Thyroid gland (tissue), 4 donors: ENCODE measurements around the gene GALE. TPM values are rescaled to one million over a fixed set of nuclear protein-coding genes. Genes with fewer than 3 reads are reported as not detected.

ENCODE experiments used
- DNase-seq, 2 donors: peaks; one replicate each; pipeline ENCODE4 v3.0.0-alpha.2; 2019
- H3K27ac ChIP-seq, 3 donors: fragments of 200-600 bp; sonication (generic); 1 replicate in 2 of 3; 2 replicates in 1 of 3; pipeline ENCODE4 v1.5.1; 2016 to 2019; ENCODE audit warnings: mild to moderate bottlenecking in 1 of 3, moderate library complexity in 1 of 3
- H3K27me3 ChIP-seq: fragments of 200-600 bp; sonication (generic); one replicate; pipeline ENCODE4 v1.5.1; 2019
- H3K36me3 ChIP-seq, 2 donors: fragments of 200-600 bp; sonication (generic); one replicate each; pipeline ENCODE4 v1.5.1; 2016 to 2019
- H3K4me1 ChIP-seq, 2 donors: fragments of 200-600 bp; sonication (generic); one replicate each; pipeline ENCODE4 v1.5.1; 2017 to 2019
- H3K4me3 ChIP-seq, 3 donors: fragments of 200-600 bp; sonication (generic); replicated peaks in 1 of 3; 1 replicate in 2 of 3; 2 replicates in 1 of 3; pipeline ENCODE4 v1.5.1; 2016; ENCODE audit warnings: mild to moderate bottlenecking in 1 of 3
- H3K9me3 ChIP-seq: fragments of 200-600 bp; sonication (generic); one replicate; pipeline ENCODE4 v1.5.1; 2017
- CTCF ChIP-seq, 6 experiments: fragments of 200-600 bp in 3 of 6; fragments of 450-650 bp in 3 of 6; sonication (generic) in 3 of 6; IDR thresholded peaks; one replicate each; pipeline ENCODE4 v1.5.1; 2016 to 2019; ENCODE audit warnings: antibody characterized with exemption in 6 of 6, mild to moderate bottlenecking in 2 of 6, inconsistent platforms in 1 of 6, moderate library complexity in 1 of 6
- POLR2A ChIP-seq, 2 donors: fragments of 450-650 bp; IDR thresholded peaks; one replicate each; pipeline ENCODE4 v1.6.1; 2017; ENCODE audit warnings: antibody characterized with exemption in 2 of 2, mild to moderate bottlenecking in 2 of 2, moderate library complexity in 1 of 2
- WGBS, 2 donors: methylation state at CpG; one replicate each; pipeline ENCODE4 v1.1.5; 2017; 5-methylcytosine and 5-hydroxymethylcytosine counted together
- intact Hi-C: fragments of 100-400 bp; cut with DNase I; formaldehyde crosslinking; loops from one replicate; pipeline ENCODE4 v1.15.1; 2023
- total RNA-seq, 4 donors: library from RNA; depleted of rRNA; stranded (reverse); fragments of >200 nt; gene quantifications; one replicate each; pipeline ENCODE4 v1.2.3, GENCODE V29; 2016

GALE gene
- total RNA-seq, 4 donors from 2014 or later, result 4.6 to 12.6 (median 8.4) TPM

- 36 to 55% methylated on average over 6 to 11 of the region's 19 CpGs for WGBS, 2 donors
- DNase-seq, result no peak
- intact Hi-C loops, result no loop called here
- no peaks in the 10 kb centered on the region for H3K27me3 ChIP-seq
- H3K36me3 ChIP-seq, result peaks cover 4 to 7% of the 10 kb centered on the region in 2 donors
- H3K27ac ChIP-seq, result peak overlapping the region in 1 of 3 donors; percentile 41
- H3K9me3 ChIP-seq, result no peaks in the 10 kb centered on the region
- H3K4me1 ChIP-seq, result peaks cover 13 to 19% of the 10 kb centered on the region in 2 donors
- no peak for TF ChIP-seq CTCF (IDR thresholded peaks at IDR 0.05)
- TF ChIP-seq POLR2A (IDR thresholded peaks at IDR 0.05), result no peak
- peak overlapping the region in 1 of 3 donors; percentile 64 for H3K4me3 ChIP-seq
These were observed 8.2 kb downstream of the GALE start for GRCh38 chr1:23792151-23792945.

GRCh38 chr1:23791516-23792047 is 9.0 kb downstream of the GALE start:
- Histone ChIP-seq H3K4me3 (peak overlapping the region; percentile 64 to 88 (median 87)), H3K9me3 (no peaks in the 10 kb centered on the region), H3K27me3 (no peaks in the 10 kb centered on the region), H3K36me3 (peaks cover 8 to 15% of the 10 kb centered on the region in 2 donors), H3K27ac (peak overlapping the region; percentile 39 to 65 (median 41)), H3K4me1 (peaks cover 13 to 19% of the 10 kb centered on the region in 2 donors)
- peak; percentile 67 to 68 for DNase-seq
- no peak for TF ChIP-seq POLR2A (IDR thresholded peaks at IDR 0.05)
- no peak for TF ChIP-seq CTCF (IDR thresholded peaks at IDR 0.05)
- intact Hi-C loops, result no loop called here
- WGBS, 2 donors, result 2 to 3% methylated on average over 13 to 15 of the region's 15 CpGs

GRCh38 chr1:23790696-23791515 is 9.6 kb downstream of the GALE start, which contains the start of gene LYPLA2:
LYPLA2 (plus strand) TSS chr1:23791145; CDS start chr1:23792683, 1,538 bp downstream.
- Histone ChIP-seq H3K9me3 (no peaks in the 10 kb centered on the region), H3K4me3 (peak within 1 kb of the TSS; percentile 64 to 88 (median 87)), H3K27me3 (no peaks in the 10 kb centered on the region), H3K4me1 (peaks cover 13 to 19% of the 10 kb centered on the region in 2 donors), H3K27ac (peak within 1 kb of the TSS; percentile 39 to 65 (median 41)), H3K36me3 (peaks cover 8 to 21% of the 10 kb centered on the region in 2 donors)
- TF ChIP-seq CTCF (IDR thresholded peaks at IDR 0.05) (no peak), POLR2A (IDR thresholded peaks at IDR 0.05) (peak in 1 of 2 donors; percentile 56)
- peak; percentile 94 to 96 for DNase-seq
- 2% methylated on average over 29 to 36 of the region's 47 CpGs for WGBS, 2 donors
- intact Hi-C loops, result no loop called here

- Histone ChIP-seq H3K9me3 (no peaks in the 10 kb centered on the region), H3K36me3 (peaks cover 12 to 21% of the 10 kb centered on the region in 2 donors), H3K4me3 (no peak overlapping the region)
These were observed 11.9 kb downstream of the GALE start for GRCh38 chr1:23788695-23789094.

More at GRCh38 chr1:23788695-23789094, 11.9 kb downstream of the GALE start:
- intact Hi-C loops, result no loop called here
- TF ChIP-seq POLR2A (IDR thresholded peaks at IDR 0.05), result no peak
- TF ChIP-seq CTCF (IDR thresholded peaks at IDR 0.05), result no peak
- Histone ChIP-seq H3K27ac (no peak overlapping the region), H3K27me3 (no peaks in the 10 kb centered on the region), H3K4me1 (peaks cover 13 to 18% of the 10 kb centered on the region in 2 donors)
- WGBS, 2 donors, result 96 to 100% methylated on average over 3 of the region's 3 CpGs
- no peak for DNase-seq
